IMR-90 (cell line): Measurements from ENCODE around the gene CA11. TPM values are rescaled to one million over a fixed set of nuclear protein-coding genes. Genes with fewer than 3 reads are reported as not detected.
A peak's percentile ranks its signal among the peaks of the same experiment; 100 is the strongest.

Source experiments
- ATAC-seq: fragments of 200-7000 bp; cut with Tn5 transposase; 2 replicates; pipeline ENCODE4 v1.9.1; 2020; ENCODE audit warnings: low read depth, mild to moderate bottlenecking, moderate library complexity
- BruUV-seq: library from RNA; stranded (reverse); fragments of 400-500 nt; replicated peaks from 2 replicates; lab custom pipeline; 2021; lab: Mats Ljungman, UMichigan
- CTCF ChIA-PET: fragments of 300-600 bp; formaldehyde crosslinking; extraction: SDS; loops from one replicate; lab custom pipeline; 2021; ENCODE audit warnings: antibody characterized with exemption; lab: Yijun Ruan, JAX
- POLR2A ChIA-PET: fragments of 300-600 bp; sonication (Branson Sonifier 250); formaldehyde crosslinking; loops from one replicate; lab custom pipeline; 2022; ENCODE audit warnings: antibody characterized with exemption; ENCODE audit not compliant: unreplicated experiment; lab: Charles Lee
- DNase-seq: peaks from one replicate; pipeline ENCODE4 v3.0.0; 2013
- H2AFZ ChIP-seq: replicated peaks from 2 replicates; pipeline ENCODE3; 2013; ENCODE audit warnings: low read length, mild to moderate bottlenecking; ENCODE audit not compliant: poor library complexity
- H2AK5ac ChIP-seq: 2 replicates; pipeline ENCODE4 v1.6.1; 2013; ENCODE audit warnings: low read depth, low read length, inconsistent platforms
- H2AK9ac ChIP-seq: replicated peaks from 2 replicates; pipeline ENCODE3; 2013; ENCODE audit warnings: mild to moderate bottlenecking, low read depth, low read length, moderate library complexity; ENCODE audit not compliant: poor library complexity
- H2BK120ac ChIP-seq: 2 replicates; pipeline ENCODE4 v1.6.1; 2013; ENCODE audit warnings: low read depth, low read length, inconsistent platforms
- H2BK15ac ChIP-seq: 3 replicates; pipeline ENCODE4 v1.6.1; 2013; ENCODE audit warnings: low read depth, low read length, inconsistent platforms
- H2BK20ac ChIP-seq: 2 replicates; pipeline ENCODE4 v1.6.1; 2013; ENCODE audit warnings: low read depth, mild to moderate bottlenecking, inconsistent platforms, low read length, moderate library complexity
- H2BK5ac ChIP-seq: 2 replicates; pipeline ENCODE4 v1.6.1; 2013; ENCODE audit warnings: mild to moderate bottlenecking, low read depth, low read length, inconsistent platforms; ENCODE audit not compliant: poor library complexity, severe bottlenecking
- H3K14ac ChIP-seq: replicated peaks from 2 replicates; pipeline ENCODE4 v1.6.1; 2013; ENCODE audit warnings: low read depth, low read length, inconsistent platforms
- H3K18ac ChIP-seq: 2 replicates; pipeline ENCODE4 v1.6.1; 2013; ENCODE audit warnings: low read depth, low read length, control low read depth
- H3K23ac ChIP-seq: 2 replicates; pipeline ENCODE4 v1.6.1; 2013; ENCODE audit warnings: low read depth, low read length, inconsistent platforms
- H3K27ac ChIP-seq: 2 replicates; pipeline ENCODE4 v1.5.1; 2013; ENCODE audit warnings: mild to moderate bottlenecking, control low read depth, low read length; ENCODE audit not compliant: insufficient read depth
- H3K27me3 ChIP-seq: 2 replicates; pipeline ENCODE4 v1.6.1; 2013; ENCODE audit warnings: low read length; ENCODE audit not compliant: control insufficient read depth, insufficient read depth
- H3K36me3 ChIP-seq: 2 replicates; pipeline ENCODE4 v1.6.1; 2013; ENCODE audit warnings: low read length, mixed read lengths; ENCODE audit not compliant: control insufficient read depth, insufficient read depth
- H3K4ac ChIP-seq: 2 replicates; pipeline ENCODE4 v1.6.1; 2013; ENCODE audit warnings: low read depth, low read length, inconsistent platforms
- H3K4me1 ChIP-seq: 2 replicates; pipeline ENCODE4 v1.6.1; 2013; ENCODE audit warnings: low read length, mixed read lengths; ENCODE audit not compliant: control insufficient read depth, insufficient read depth
- H3K4me2 ChIP-seq: 2 replicates; pipeline ENCODE4 v1.6.1; 2013; ENCODE audit warnings: low read depth, mild to moderate bottlenecking, control low read depth, low read length, moderate library complexity
- H3K4me3 ChIP-seq: 2 replicates; pipeline ENCODE4 v1.5.1; 2013; ENCODE audit warnings: low read depth, mild to moderate bottlenecking, control low read depth, low read length, moderate library complexity; ENCODE audit not compliant: insufficient read depth
- H3K56ac ChIP-seq: 2 replicates; pipeline ENCODE4 v1.6.1; 2013; ENCODE audit warnings: low read length, inconsistent platforms; ENCODE audit not compliant: insufficient read depth; ENCODE audit errors: extremely low read depth
- H3K79me1 ChIP-seq, 2 experiments: 2 replicates each; pipeline ENCODE4 v1.6.1; 2013; ENCODE audit warnings: low read length in 2 of 2, inconsistent platforms in 1 of 2, low read depth in 1 of 2
- H3K9ac ChIP-seq: 2 replicates; pipeline ENCODE4 v1.6.1; 2013; ENCODE audit warnings: low read depth, low read length, control low read depth
- H3K9me1 ChIP-seq: 2 replicates; pipeline ENCODE4 v1.6.1; 2013; ENCODE audit warnings: low read length, inconsistent platforms; ENCODE audit not compliant: insufficient read depth
- H3K9me3 ChIP-seq: 2 replicates; pipeline ENCODE4 v1.6.1; 2013; ENCODE audit warnings: low read length; ENCODE audit not compliant: control insufficient read depth, insufficient read depth
- H4K20me1 ChIP-seq: 2 replicates; pipeline ENCODE4 v1.6.1; 2013; ENCODE audit warnings: low read length, inconsistent platforms; ENCODE audit not compliant: insufficient read depth
- H4K5ac ChIP-seq: 2 replicates; pipeline ENCODE4 v1.6.1; 2013; ENCODE audit warnings: mild to moderate bottlenecking, low read depth, low read length, control low read depth
- H4K8ac ChIP-seq, 2 experiments: 2 replicates each; pipeline ENCODE4 v1.6.1; 2013; ENCODE audit warnings: low read depth in 2 of 2, low read length in 2 of 2, control low read depth in 1 of 2, inconsistent platforms in 1 of 2
- H4K91ac ChIP-seq: 2 replicates; pipeline ENCODE4 v1.6.1; 2013; ENCODE audit warnings: low read depth, low read length, inconsistent platforms; ENCODE audit not compliant: insufficient read depth
- CHD1 ChIP-seq: IDR thresholded peaks from 2 replicates; pipeline ENCODE4 v1.6.1; 2012; ENCODE audit warnings: low read depth, low read length, improper control_type of control experiment
- WGBS, 2 experiments: methylation state at CpG; one replicate each; pipeline versions ENCODE4 v1.1.5 to v1.1.7; 2013; ENCODE audit warnings: missing lambda C conversion rate in 2 of 2; ENCODE audit not compliant: insufficient read length in 1 of 2; ENCODE audit errors: extremely low coverage in 2 of 2; 5-methylcytosine and 5-hydroxymethylcytosine counted together
- dilution Hi-C: fragments of 300-500 bp; cut with HindIII; formaldehyde crosslinking; loops from one replicate; pipeline ENCODE4 v1.14.3; 2018; ENCODE audit warnings: low sequenced_read_pairs; ENCODE audit not compliant: unreplicated experiment
- in situ Hi-C: fragments of 300-500 bp; cut with MboI; formaldehyde crosslinking; loops from 3 replicates; pipeline ENCODE4 v1.14.3; 2019; ENCODE audit warnings: low sequenced_read_pairs, inconsistent platforms, mixed read lengths
- intact Hi-C: fragments of 100-400 bp; cut with micrococcal nuclease; formaldehyde crosslinking; loops from 2 replicates; pipeline ENCODE4 v1.10.0; 2022
- polyA plus RNA-seq, 3 experiments: library from polyadenylated mRNA; depleted of rRNA; stranded (reverse); fragments of >200 nt; gene quantifications; 2 replicates each; pipeline ENCODE4 v1.2.3, GENCODE V29; 2012; ENCODE audit warnings: low replicate concordance in 1 of 3
- total RNA-seq: library from RNA; depleted of rRNA; stranded (reverse); fragments of >200 nt; gene quantifications from 2 replicates; pipeline ENCODE4 v1.2.3, GENCODE V29; 2012

Gene CA11
- total and polyA plus RNA-seq, 2 of the 4 experiments (the other 2 are of a cell fraction), result 1.3 to 2.9 TPM

DNA sequence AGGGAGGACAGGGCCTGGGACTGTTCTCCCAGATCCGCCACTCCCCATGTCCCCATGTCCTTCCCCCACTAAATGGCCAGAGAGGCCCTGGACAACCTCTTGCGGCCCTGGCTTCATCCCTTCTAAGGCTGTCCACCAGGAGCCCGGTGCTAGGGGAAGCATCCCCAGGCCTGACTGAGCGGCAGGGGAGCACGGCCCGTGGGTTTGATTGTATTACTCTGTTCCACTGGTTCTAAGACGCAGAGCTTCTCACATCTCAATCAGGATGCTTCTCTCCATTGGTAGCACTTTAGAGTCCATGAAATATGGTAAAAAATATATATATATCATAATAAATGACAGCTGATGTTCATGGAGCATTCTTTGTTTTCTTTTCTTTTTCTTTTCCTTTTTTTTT is 38.6 kb downstream of the CA11 start:
- Histone ChIP-seq H2BK120ac (no peak overlapping the region), H4K91ac (no peak overlapping the region), H3K56ac (no peak overlapping the region), H2AFZ (no peak overlapping the region), H2AK5ac (no peak overlapping the region), H3K9ac (no peak overlapping the region), H3K18ac (no peak overlapping the region), H3K4me3 (no peak overlapping the region), H2BK15ac (no peak overlapping the region), H3K9me3 (no peaks in the 10 kb centered on the region), H2BK20ac (no peak overlapping the region), H2BK5ac (no peak overlapping the region), H3K4me1 (no peaks in the 10 kb centered on the region), H4K5ac (no peak overlapping the region), H3K4me2 (no peak overlapping the region), H3K27me3 (no peaks in the 10 kb centered on the region; the same call in 1 of the 2 replicates), H3K14ac (no peak overlapping the region), H3K9me1 (no peaks in the 10 kb centered on the region), H3K27ac (no peak overlapping the region), H3K4ac (no peak overlapping the region), H3K23ac (no peak overlapping the region), H3K36me3 (no peaks in the 10 kb centered on the region), H2AK9ac (peak overlapping the region; percentile 24), H4K20me1 (no peaks in the 10 kb centered on the region), H3K79me1 (no peaks in the 10 kb centered on the region), H4K8ac (no peak overlapping the region)
- no peak for TF ChIP-seq CHD1
- in situ Hi-C loops, result no loop called here
- BruUV-seq, result no TSS peak
- ChIA-PET CTCF (interaction anchor here (0.6 kb wide), 1 partner anchor 106 kb away, joined by 3 read pairs; no protein-coding TSS in a partner anchor), POLR2A (no interaction called here)
- intact Hi-C loops, result no loop called here
- 60% methylated on average over 1 of the region's 7 CpGs; no CpG with 5 or more reads in 1 of the 2 experiments for WGBS, 2 experiments
- dilution Hi-C loops, result no loop called here
- DNase-seq, result no peak
- no peak for ATAC-seq
